NT2/D1 (cell line): ENCODE measurements around the gene RPF1.

Experiments used
- YY1 ChIP-seq: IDR thresholded peaks from 2 replicates; pipeline ENCODE4 v1.6.1; 2011; ENCODE audit not compliant: insufficient read length, insufficient read depth
- ZNF274 ChIP-seq: IDR thresholded peaks from 2 replicates; pipeline ENCODE4 v1.6.1; 2011; ENCODE audit warnings: mild to moderate bottlenecking, low read depth, low read length

GRCh38 chr1:84497631-84498275 is 18.7 kb downstream of the RPF1 start:
- TF ChIP-seq YY1: no peak
- no peak for TF ChIP-seq ZNF274
